Right cardiac atrium (tissue), 5 donors: ENCODE measurements around the gene GSAP. TPM values are rescaled to one million over a fixed set of nuclear protein-coding genes. Genes with fewer than 3 reads are reported as not detected.
"Not testable (repeated sequence)": the region's sequence is repeated elsewhere in the genome, so short reads cannot be mapped to it uniquely, and the experiment has no call there.

Experiments
- ATAC-seq, 2 donors: fragments of 200-7000 bp; cut with Tn5 transposase; one replicate each; pipeline versions ENCODE4 v1.8.0 to v1.9.1; 2020; ENCODE audit warnings: moderate library complexity in 2 of 2, mild to moderate bottlenecking in 1 of 2
- DNase-seq, 3 donors: peaks; one replicate each; pipeline ENCODE4 v3.0.0-alpha.2; 2020
- H3K27ac ChIP-seq: one replicate; pipeline ENCODE4 v1.5.1; 2013; ENCODE audit warnings: mild to moderate bottlenecking, low read length, control low read depth, moderate library complexity
- H3K27me3 ChIP-seq: one replicate; pipeline ENCODE4 v1.6.1; 2013; ENCODE audit not compliant: control insufficient read depth, insufficient read depth
- H3K4me1 ChIP-seq: one replicate; pipeline ENCODE4 v1.6.1; 2013; ENCODE audit warnings: low read length; ENCODE audit not compliant: control insufficient read depth, insufficient read depth
- H3K4me3 ChIP-seq: one replicate; pipeline ENCODE4 v1.5.1; 2013; ENCODE audit warnings: low read length, control low read depth
- H3K9me3 ChIP-seq: one replicate; pipeline ENCODE4 v1.6.1; 2013; ENCODE audit warnings: low read length; ENCODE audit not compliant: control insufficient read depth
- WGBS: extraction: QIAGEN DNeasy Blood & Tissue Kit; methylation state at CpG from one replicate; pipeline ENCODE4 v1.1.7; 2013; 5-methylcytosine and 5-hydroxymethylcytosine counted together
- intact Hi-C, 4 donors: fragments of 100-400 bp; cut with DNase I; formaldehyde crosslinking; loops; one replicate each; pipeline versions ENCODE4 v1.11.0 to v1.14.0; 2022 to 2023
- long read RNA-seq, 4 donors: library from polyadenylated mRNA; unstranded; transcript quantifications; one replicate each; pipeline ENCODE4 v2.0.0, GENCODE V29; 2020 to 2021
- polyA plus RNA-seq: library from polyadenylated mRNA; stranded (reverse); fragments of 200-250 nt; gene quantifications from one replicate; pipeline ENCODE4 v1.2.3, GENCODE V29; 2013
- total RNA-seq, 4 donors: library from RNA; stranded (reverse); fragmentation: NEBNext Ultra II Directional; extraction: Animal tissue kit (Norgen Biotek cat#: 25700); gene quantifications; one replicate each; pipeline ENCODE4 v1.2.1, GENCODE V29; 2021
- donor health status: healthy with polysubstance abuse.
- donor health status: DM: no; HTN: yes; CAD: no.
- donor health status: DM: no; HTN: no; CAD: no.
- donor health status: DM: no; HTN: yes; CAD: no; lungs with severe emphysema.
- donor health status: DM: yes; HTN: yes; CAD: no.

GSAP gene, protein sequence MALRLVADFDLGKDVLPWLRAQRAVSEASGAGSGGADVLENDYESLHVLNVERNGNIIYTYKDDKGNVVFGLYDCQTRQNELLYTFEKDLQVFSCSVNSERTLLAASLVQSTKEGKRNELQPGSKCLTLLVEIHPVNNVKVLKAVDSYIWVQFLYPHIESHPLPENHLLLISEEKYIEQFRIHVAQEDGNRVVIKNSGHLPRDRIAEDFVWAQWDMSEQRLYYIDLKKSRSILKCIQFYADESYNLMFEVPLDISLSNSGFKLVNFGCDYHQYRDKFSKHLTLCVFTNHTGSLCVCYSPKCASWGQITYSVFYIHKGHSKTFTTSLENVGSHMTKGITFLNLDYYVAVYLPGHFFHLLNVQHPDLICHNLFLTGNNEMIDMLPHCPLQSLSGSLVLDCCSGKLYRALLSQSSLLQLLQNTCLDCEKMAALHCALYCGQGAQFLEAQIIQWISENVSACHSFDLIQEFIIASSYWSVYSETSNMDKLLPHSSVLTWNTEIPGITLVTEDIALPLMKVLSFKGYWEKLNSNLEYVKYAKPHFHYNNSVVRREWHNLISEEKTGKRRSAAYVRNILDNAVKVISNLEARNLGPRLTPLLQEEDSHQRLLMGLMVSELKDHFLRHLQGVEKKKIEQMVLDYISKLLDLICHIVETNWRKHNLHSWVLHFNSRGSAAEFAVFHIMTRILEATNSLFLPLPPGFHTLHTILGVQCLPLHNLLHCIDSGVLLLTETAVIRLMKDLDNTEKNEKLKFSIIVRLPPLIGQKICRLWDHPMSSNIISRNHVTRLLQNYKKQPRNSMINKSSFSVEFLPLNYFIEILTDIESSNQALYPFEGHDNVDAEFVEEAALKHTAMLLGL
- total RNA-seq (10 to 100 TPM; 10.8 to 14.6 (median 11.6) TPM), polyA plus RNA-seq (7.4 TPM)
- long read RNA-seq, donor 1, transcript GSAP-201 (31 exons, 3,251 nt), result major isoform, 19 of 30 reads
- long read RNA-seq, donor 1, partial matches to known transcripts, result 3 of 30 reads
- long read RNA-seq, donor 1, other reads (novel, unspliced or antisense), result 8 of 30 reads
- long read RNA-seq, donor 2, transcript GSAP-201 (31 exons, 3,251 nt), result major isoform, 6 of 11 reads
- long read RNA-seq, donor 2, partial matches to known transcripts, result 3 of 11 reads
- long read RNA-seq, donor 2, other reads (novel, unspliced or antisense), result 2 of 11 reads
- long read RNA-seq, donor 3, transcript GSAP-201 (31 exons, 3,251 nt), result major isoform, 10 of 28 reads
- long read RNA-seq, donor 3, partial matches to known transcripts, result 1 of 28 reads
- long read RNA-seq, donor 3, other reads (novel, unspliced or antisense), result 17 of 28 reads
- long read RNA-seq, donor 4, partial matches to known transcripts, result 1 of 8 reads
- long read RNA-seq, donor 4, other reads (novel, unspliced or antisense), result 3 of 8 reads

- Histone ChIP-seq H3K4me3 (peak within 1 kb of the TSS; percentile 96), H3K27me3 (no peaks in the 10 kb centered on the region), H3K4me1 (no peaks in the 10 kb centered on the region), H3K9me3 (no peaks in the 10 kb centered on the region), H3K27ac (peak within 1 kb of the TSS; percentile 82)
- WGBS, result under 1% methylated on average over 93 of the region's 93 CpGs
- intact Hi-C loops, result no loop called here
- DNase-seq, result peak; percentile 62 to 84 (median 82)
- ATAC-seq, result peak; percentile 89 to 90
These were observed at the start of gene GSAP for GRCh38 chr7:77415823-77416620. Gene GSAP (minus strand): TSS chr7:77416349. CDS start chr7:77416321, 28 bp downstream.

DNA sequence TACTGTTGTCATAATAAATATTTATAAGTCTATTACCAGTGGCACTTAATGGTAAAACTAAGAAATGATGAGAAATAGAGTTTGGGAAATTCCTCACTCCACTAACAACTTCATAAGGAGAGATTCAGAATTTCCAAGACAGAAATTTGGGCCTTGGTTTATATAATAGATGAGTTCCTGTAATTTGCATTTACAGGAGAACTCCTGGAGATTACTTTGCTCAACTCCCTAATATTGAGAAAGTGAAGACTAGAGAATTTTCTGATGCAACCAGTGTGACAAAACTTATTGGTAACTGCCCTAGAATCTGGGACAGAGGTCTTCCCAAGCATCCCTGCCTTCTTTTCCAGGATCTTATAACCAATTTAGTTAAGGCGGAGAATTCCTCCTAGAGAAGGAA lies 49.1 kb upstream of the GSAP start:
- no peak overlapping the region for H3K4me3 ChIP-seq
- no peaks in the 10 kb centered on the region for H3K4me1 ChIP-seq
- no peaks in the 10 kb centered on the region for H3K27me3 ChIP-seq
- H3K27ac ChIP-seq, result no peak overlapping the region
- intact Hi-C loops, result no loop called here
- DNase-seq, result no peak
- WGBS, result 100% methylated on average over 1 of the region's 1 CpG
- no peaks in the 10 kb centered on the region for H3K9me3 ChIP-seq
- ATAC-seq, result no peak

DNA sequence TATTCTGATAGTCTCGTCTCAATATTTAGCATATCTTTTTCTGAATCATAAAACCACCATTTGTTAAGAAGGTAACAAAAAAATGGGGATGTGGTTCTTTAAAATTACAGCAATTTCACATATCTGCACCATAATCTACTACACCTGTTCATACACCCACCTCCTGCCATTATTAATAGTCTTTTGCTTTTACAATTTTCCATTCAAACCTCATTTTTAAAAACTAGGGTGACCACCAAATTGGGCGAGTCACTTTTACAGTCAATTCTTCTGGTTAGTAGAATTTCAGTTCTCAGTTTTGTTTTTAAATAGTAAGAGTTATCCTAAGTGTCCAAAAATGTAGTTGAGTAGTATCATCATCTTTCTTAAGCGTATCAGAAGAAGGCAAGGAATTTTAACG lies 48.4 kb upstream of the GSAP start:
- no peak for ATAC-seq
- Histone ChIP-seq H3K27me3 (no peaks in the 10 kb centered on the region), H3K4me1 (no peaks in the 10 kb centered on the region), H3K4me3 (no peak overlapping the region), H3K9me3 (no peaks in the 10 kb centered on the region), H3K27ac (no peak overlapping the region)
- DNase-seq, result no peak
- intact Hi-C loops, result no loop called here
- 96% methylated on average over 4 of the region's 4 CpGs for WGBS

- H3K4me3 ChIP-seq, ATAC-seq, H3K4me1 ChIP-seq, H3K27me3 ChIP-seq, H3K27ac ChIP-seq, H3K9me3 ChIP-seq, intact Hi-C loops, DNase-seq: not testable (repeated sequence)
- 83% methylated on average over 6 of the region's 6 CpGs for WGBS
These were observed 47.5 kb upstream of the GSAP start for GRCh38 chr7:77463632-77464031.

DNA sequence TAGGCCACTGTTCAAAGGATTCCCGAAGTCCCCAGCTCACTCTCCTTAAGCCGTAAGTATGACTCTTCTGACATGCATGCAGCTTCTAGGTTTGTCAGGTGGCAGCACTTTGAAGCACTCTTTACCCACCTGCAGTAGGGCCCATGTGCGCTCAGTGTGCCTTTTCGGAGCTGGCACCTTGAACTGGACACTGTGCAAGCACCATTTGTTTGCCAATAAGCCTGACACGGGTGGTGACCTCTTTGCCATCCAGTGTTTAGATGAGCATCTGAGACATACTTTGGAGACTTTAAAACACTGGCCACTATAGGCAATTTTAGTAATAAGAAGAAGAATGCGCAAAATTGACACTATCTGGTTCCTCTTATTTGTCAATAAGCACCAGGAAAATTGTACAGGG lies 45.7 kb upstream of the GSAP start:
- no peak for DNase-seq
- 94% methylated on average over 6 of the region's 6 CpGs for WGBS

GRCh38 chr7:77461246-77461645 lies 45.1 kb upstream of the GSAP start:
- 85% methylated on average over 3 of the region's 3 CpGs for WGBS
- ATAC-seq, result no peak

More for the DNA sequence above, 45.7 kb upstream of the GSAP start:
- Histone ChIP-seq H3K4me3 (no peak overlapping the region), H3K27me3 (no peaks in the 10 kb centered on the region), H3K9me3 (no peaks in the 10 kb centered on the region), H3K27ac (no peak overlapping the region), H3K4me1 (no peaks in the 10 kb centered on the region)
- no peak for ATAC-seq
- intact Hi-C loops, result no loop called here

DNA sequence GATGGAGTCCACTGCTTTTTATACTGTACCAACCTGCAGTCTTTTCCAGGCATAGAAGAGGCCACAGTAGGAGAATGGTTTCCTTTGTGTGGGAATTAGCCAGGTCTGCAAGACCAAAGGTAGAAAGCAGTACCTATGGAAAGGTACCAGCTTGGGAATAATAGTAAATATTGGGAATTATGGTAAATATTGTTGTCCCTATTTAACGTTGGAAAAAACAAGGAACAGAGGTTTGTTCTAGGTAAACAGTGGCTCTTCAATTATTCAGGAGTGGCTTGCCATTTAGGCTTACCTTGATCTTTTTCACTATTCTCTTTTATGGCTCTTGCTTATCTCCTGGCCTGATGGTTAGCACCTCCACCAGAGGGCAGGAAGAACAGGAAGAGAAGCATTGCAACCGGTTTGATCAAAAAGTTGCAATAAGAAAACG lies 43.9 kb upstream of the GSAP start:
- H3K27ac ChIP-seq, result no peak overlapping the region
- ATAC-seq, result no peak
- intact Hi-C loops, result no loop called here
- no peaks in the 10 kb centered on the region for H3K27me3 ChIP-seq
- no peaks in the 10 kb centered on the region for H3K4me1 ChIP-seq
- no peaks in the 10 kb centered on the region for H3K9me3 ChIP-seq
- 51% methylated on average over 3 of the region's 3 CpGs for WGBS
- no peak overlapping the region for H3K4me3 ChIP-seq
- no peak for DNase-seq

More at GRCh38 chr7:77461246-77461645, 45.1 kb upstream of the GSAP start:
- DNase-seq, result no peak
- no peak overlapping the region for H3K27ac ChIP-seq
- H3K4me1 ChIP-seq, result no peaks in the 10 kb centered on the region
- no peak overlapping the region for H3K4me3 ChIP-seq
- intact Hi-C loops, result no loop called here
- no peaks in the 10 kb centered on the region for H3K27me3 ChIP-seq
- no peaks in the 10 kb centered on the region for H3K9me3 ChIP-seq

- no peak for DNase-seq
- WGBS, result 85% methylated on average over 2 of the region's 2 CpGs
- no peaks in the 10 kb centered on the region for H3K4me1 ChIP-seq
- H3K27ac ChIP-seq, result no peak overlapping the region
- intact Hi-C loops, result no loop called here
- no peaks in the 10 kb centered on the region for H3K27me3 ChIP-seq
- ATAC-seq, result no peak
- no peak overlapping the region for H3K4me3 ChIP-seq
- no peaks in the 10 kb centered on the region for H3K9me3 ChIP-seq
These were observed 43.2 kb upstream of the GSAP start for GRCh38 chr7:77459311-77459726.

GRCh38 chr7:77458786-77459185 lies 42.6 kb upstream of the GSAP start:
- H3K4me1 ChIP-seq, result no peaks in the 10 kb centered on the region
- no peak overlapping the region for H3K4me3 ChIP-seq
- no peak overlapping the region for H3K27ac ChIP-seq
- ATAC-seq (no peak), DNase-seq (no peak)
- intact Hi-C loops, result no loop called here
- no peaks in the 10 kb centered on the region for H3K9me3 ChIP-seq
- H3K27me3 ChIP-seq, result no peaks in the 10 kb centered on the region
- 94% methylated on average over 3 of the region's 3 CpGs for WGBS

GRCh38 chr7:77457779-77458178 lies 41.6 kb upstream of the GSAP start:
- H3K27me3 ChIP-seq, result no peaks in the 10 kb centered on the region
- H3K4me1 ChIP-seq, result no peaks in the 10 kb centered on the region
- intact Hi-C loops, result no loop called here
- 61% methylated on average over 4 of the region's 4 CpGs for WGBS
- H3K4me3 ChIP-seq, result no peak overlapping the region
- H3K27ac ChIP-seq, result no peak overlapping the region
- ATAC-seq, result no peak
- no peak for DNase-seq
- H3K9me3 ChIP-seq, result no peaks in the 10 kb centered on the region
